K562 (cell line): ENCODE results near the gene LHPP. TPM values are rescaled to one million over a fixed set of nuclear protein-coding genes. Genes with fewer than 3 reads are reported as not detected.

Source experiments
- ATAC-seq: fragments of 200-7000 bp; cut with Tn5 transposase; 3 replicates; pipeline ENCODE4 v1.9.1; 2020; ENCODE audit warnings: moderate library complexity
- BruUV-seq: library from RNA; stranded (reverse); fragments of 400-500 nt; replicated peaks from 2 replicates; lab custom pipeline; 2021; lab: Mats Ljungman, UMichigan
- CTCF ChIA-PET: fragments of 300-600 bp; formaldehyde crosslinking; extraction: SDS; loops from one replicate; lab custom pipeline; 2021; ENCODE audit warnings: low intra/inter-chr PET ratio; lab: Yijun Ruan, JAX
- POLR2A ChIA-PET: fragments of 300-600, 350-650 bp; sonication (Branson Sonifier 250); formaldehyde crosslinking; extraction: SDS; loops from one replicate; lab custom pipeline; 2021; ENCODE audit warnings: antibody characterized with exemption, inconsistent platforms; lab: Yijun Ruan, JAX
- DNase-seq, 4 experiments: peaks; one replicate each; pipeline versions ENCODE4 v3.0.0 to v3.0.0-alpha.2; 2011 to 2018; ENCODE audit warnings: low spot score in 3 of 4, mixed read lengths in 3 of 4; ENCODE audit errors: extremely low read depth in 1 of 4
- FAIRE-seq: peaks from 2 replicates; lab custom pipeline; 2011; peaks lifted over from hg19 to GRCh38; lab: Jason Lieb, UNC
- H2AFZ ChIP-seq: 2 replicates; pipeline ENCODE4 v1.6.0; 2011; ENCODE audit warnings: low read depth, low read length, control low read depth, inconsistent platforms
- H3K27ac ChIP-seq: fragments of 200-600 bp; 3 replicates; pipeline ENCODE4 v1.8.0; 2011; ENCODE audit warnings: low read depth, mild to moderate bottlenecking, control low read depth, inconsistent platforms, low read length, moderate library complexity, mixed read lengths; ENCODE audit errors: extremely low read depth
- H3K27me3 ChIP-seq, 2 experiments: fragments of 300-600 bp in 1 of 2; 2 replicates in 1 of 2; 3 replicates in 1 of 2; pipeline versions ENCODE4 v1.6.0 to v1.8.0; 2011; ENCODE audit warnings: inconsistent platforms in 2 of 2, low read length in 2 of 2, mild to moderate bottlenecking in 1 of 2, mixed read lengths in 1 of 2, moderate library complexity in 1 of 2; ENCODE audit not compliant: control insufficient read depth in 2 of 2, insufficient read depth in 2 of 2
- H3K36me3 ChIP-seq: fragments of 300-600 bp; 3 replicates; pipeline ENCODE4 v1.8.0; 2011; ENCODE audit warnings: mild to moderate bottlenecking, low read length, inconsistent platforms; ENCODE audit not compliant: control insufficient read depth, insufficient read depth
- H3K4me1 ChIP-seq, 2 experiments: fragments of 200-600 bp in 1 of 2; replicated peaks in 1 of 2; 2 replicates in 1 of 2; 3 replicates in 1 of 2; pipeline versions ENCODE4 v1.5.1 to v1.8.0; 2011; ENCODE audit warnings: inconsistent platforms in 2 of 2, low read length in 2 of 2, mild to moderate bottlenecking in 1 of 2, mixed read lengths in 1 of 2, moderate library complexity in 1 of 2; ENCODE audit not compliant: control insufficient read depth in 2 of 2, insufficient read depth in 2 of 2
- H3K4me2 ChIP-seq: 2 replicates; pipeline ENCODE4 v1.6.1; 2011; ENCODE audit warnings: low read length, control low read depth, inconsistent platforms, mixed read lengths; ENCODE audit not compliant: insufficient read depth
- H3K4me3 ChIP-seq: fragments of 200-600 bp; sonication (generic), shearing (Covaris generic); 2 replicates; pipeline ENCODE4 v1.5.1; 2016; ENCODE audit warnings: control low read depth, inconsistent platforms
- H3K79me2 ChIP-seq: fragments of 200-600 bp; 3 replicates; pipeline ENCODE4 v1.8.0; 2011; ENCODE audit warnings: low read length, inconsistent platforms; ENCODE audit not compliant: control insufficient read depth, insufficient read depth
- H3K9ac ChIP-seq, 2 experiments: 2 replicates each; pipeline versions ENCODE4 v1.6.0 to v1.6.1; 2011; ENCODE audit warnings: low read depth in 2 of 2, low read length in 2 of 2, control low read depth in 1 of 2, inconsistent platforms in 1 of 2, mild to moderate bottlenecking in 1 of 2, mixed read lengths in 1 of 2; ENCODE audit not compliant: insufficient read depth in 1 of 2
- H3K9me1 ChIP-seq: one replicate; pipeline ENCODE4 v1.6.0; 2011; ENCODE audit warnings: inconsistent platforms, mild to moderate bottlenecking, low read length, moderate library complexity; ENCODE audit not compliant: control insufficient read depth, insufficient read depth
- H3K9me3 ChIP-seq: replicated peaks from 2 replicates; pipeline ENCODE4 v1.5.1; 2011; ENCODE audit warnings: low read depth, low read length, inconsistent platforms; ENCODE audit not compliant: control insufficient read depth, insufficient read depth
- H4K20me1 ChIP-seq: replicated peaks from 2 replicates; pipeline ENCODE4 v1.6.1; 2011; ENCODE audit warnings: low read length, inconsistent platforms, mixed read lengths; ENCODE audit not compliant: control insufficient read depth, insufficient read depth
- CEBPB ChIP-seq: fragments of 450-650 bp; IDR thresholded peaks from 2 replicates; pipeline ENCODE4 v1.6.1; 2016; ENCODE audit warnings: missing genetic modification characterization, missing compliant biosample characterization
- CLOCK ChIP-seq: fragments of 250-450 bp; sonication (Bioruptor Pico); IDR thresholded peaks from 2 replicates; pipeline ENCODE4 v1.4.0; 2020; ENCODE audit warnings: mild to moderate bottlenecking, moderate library complexity, borderline replicate concordance
- EWSR1 ChIP-seq: fragments of 450-650 bp; IDR thresholded peaks from 2 replicates; pipeline ENCODE4 v1.6.1; 2018; ENCODE audit warnings: borderline replicate concordance, mild to moderate bottlenecking, low read depth, moderate library complexity; ENCODE audit not compliant: partially characterized antibody
- HNRNPL ChIP-seq: fragments of 200-400 bp; formaldehyde crosslinking; IDR thresholded peaks from 2 replicates; pipeline ENCODE4 v1.6.1; 2017; ENCODE audit warnings: low read depth, mild to moderate bottlenecking, low read length
- IRF9 ChIP-seq: fragments of 450-650 bp; IDR thresholded peaks from 2 replicates; pipeline ENCODE4 v1.6.1; 2016; ENCODE audit warnings: missing biosample characterization, missing genetic modification characterization
- LEF1 ChIP-seq: fragments of 450-650 bp; IDR thresholded peaks from 2 replicates; pipeline ENCODE4 v1.6.1; 2016; ENCODE audit warnings: mild to moderate bottlenecking
- NONO ChIP-seq, 2 experiments: fragments of 200-400 bp in 1 of 2; fragments of 450-650 bp in 1 of 2; formaldehyde crosslinking in 1 of 2; IDR thresholded peaks; 2 replicates each; pipeline ENCODE4 v1.6.1; 2017; ENCODE audit warnings: low read depth in 2 of 2, mild to moderate bottlenecking in 2 of 2, moderate library complexity in 2 of 2, low read length in 1 of 2
- TSC22D4 ChIP-seq: fragments of 450-650 bp; IDR thresholded peaks from 2 replicates; pipeline ENCODE4 v1.6.1; 2016; ENCODE audit warnings: missing genetic modification characterization, missing biosample characterization, control low read depth
- ZNF12 ChIP-seq: sonication (generic); formaldehyde crosslinking; IDR thresholded peaks from 2 replicates; pipeline ENCODE4 v1.4.0; 2020; ENCODE audit warnings: mild to moderate bottlenecking, missing genetic modification reagents
- ZNF212 ChIP-seq: fragments of 450-650 bp; formaldehyde crosslinking; IDR thresholded peaks from 2 replicates; pipeline ENCODE4 v1.4.0; 2020; ENCODE audit warnings: mild to moderate bottlenecking
- ZNF280A ChIP-seq: fragments of 450-650 bp; IDR thresholded peaks from 2 replicates; pipeline ENCODE4 v1.6.1; 2018; ENCODE audit warnings: mild to moderate bottlenecking, low read depth; ENCODE audit not compliant: partially characterized antibody
- ZNF436 ChIP-seq: fragments of 250-450, 450-650 bp; sonication (Bioruptor Pico); formaldehyde crosslinking; IDR thresholded peaks from 2 replicates; pipeline ENCODE4 v1.7.0; 2020; ENCODE audit warnings: mild to moderate bottlenecking
- ZNF589 ChIP-seq: fragments of 200-800 bp; sonication (Bioruptor generic); IDR thresholded peaks from 2 replicates; pipeline ENCODE4 v1.6.1; 2016; ENCODE audit warnings: low read depth, missing genetic modification characterization, missing compliant biosample characterization
- ZNF75A ChIP-seq: fragments of 450-650 bp; formaldehyde crosslinking; IDR thresholded peaks from 2 replicates; pipeline ENCODE4 v1.4.0; 2020; ENCODE audit warnings: mild to moderate bottlenecking
- WGBS: fragments of 100-300 bp; shearing (Covaris generic); methylation state at CpG from one replicate; pipeline ENCODE4 v1.1.6; 2016; ENCODE audit warnings: low coverage, mixed read lengths; ENCODE audit not compliant: insufficient coverage; ENCODE audit errors: missing lambda C conversion rate; 5-methylcytosine and 5-hydroxymethylcytosine counted together
- in situ Hi-C: fragments of 300-500 bp; cut with MboI; formaldehyde crosslinking; loops from 4 replicates; pipeline ENCODE4 v1.15.0; 2018; ENCODE audit warnings: inconsistent platforms, mixed read lengths
- intact Hi-C: fragments of 100-400 bp; cut with micrococcal nuclease; formaldehyde crosslinking; loops from 2 replicates; pipeline ENCODE4 v1.14.2; 2022
- polyA plus RNA-seq, 8 experiments: library from polyadenylated mRNA; depleted of rRNA in 4 of 8; stranded (reverse) in 5 of 8; unstranded in 3 of 8; fragments of >200 nt; fragmentation: Nextera tagmentation in 2 of 8; fragmentation: Illumina TruSeq in 1 of 8; extraction: Ambion mirVana in 2 of 8; extraction: Trizol in 1 of 8; gene quantifications; 2 replicates each; pipeline versions ENCODE4 v1.2.1 to v1.2.3, GENCODE V29; 2011 to 2014; ENCODE audit warnings: inconsistent platforms in 1 of 8, missing spikeins in 1 of 8
- total RNA-seq, 7 experiments: library from RNA; depleted of rRNA in 6 of 7; stranded (reverse); fragments of >200 nt in 6 of 7; fragmentation: Illumina TruSeq in 2 of 7; extraction: Trizol in 2 of 7; gene quantifications; 2 replicates each; pipeline versions ENCODE4 v1.2.1 to v1.2.3, GENCODE V29; 2011 to 2021; ENCODE audit warnings: low replicate concordance in 1 of 7

The LHPP gene
- total and polyA plus RNA-seq, 9 of the 15 experiments (the other 6 are each of a cell fraction or from before 2014, with no cell fraction given), result 0.34 to 7.4 (median 3.0) TPM

- H3K4me1 ChIP-seq, result peaks cover 0 to 9% of the 10 kb centered on the region in 2 experiments; a peak in 2 of 5 replicates
- no peak overlapping the region for H3K4me3 ChIP-seq
- H3K79me2 ChIP-seq, result no peaks in the 10 kb centered on the region
- H3K9ac ChIP-seq, result no peak overlapping the region
- in situ Hi-C loops (loop anchor here (25.0 kb wide), 1 partner anchor 499 kb away; no protein-coding TSS in a partner anchor), intact Hi-C loops (no loop called here)
- H4K20me1 ChIP-seq, result no peaks in the 10 kb centered on the region; the same call in 1 of the 2 replicates
- ChIA-PET CTCF (no interaction called here), POLR2A (interaction anchor here (0.6 kb wide), 1 partner anchor 12 kb away, joined by 3 read pairs; no protein-coding TSS in a partner anchor)
- H2AFZ ChIP-seq, result no peak overlapping the region
- no peaks in the 10 kb centered on the region for H3K9me3 ChIP-seq
- no TSS peak for BruUV-seq
- no peak for DNase-seq
- no peak for ATAC-seq
- H3K27ac ChIP-seq, result no peak overlapping the region
- WGBS, result 57% methylated on average over 11 of the region's 16 CpGs
- no peak overlapping the region for H3K4me2 ChIP-seq
- H3K9me1 ChIP-seq, result no peaks in the 10 kb centered on the region
- TF ChIP-seq ZNF280A, result no peak
- no peak for TF ChIP-seq NONO (IDR thresholded peaks at IDR 0.05; ENCODE audit: low read depth in 2 of 2, low read length in 1 of 2)
- TF ChIP-seq EWSR1, result no peak
- no peak for TF ChIP-seq TSC22D4 (tag)
- TF ChIP-seq CEBPB, result no peak
- no peak for TF ChIP-seq ZNF589
- no peak for TF ChIP-seq CLOCK (CRISPR knock-in tag)
- no peak for TF ChIP-seq ZNF75A (CRISPR knock-in tag)
- no peak for TF ChIP-seq ZNF212
- TF ChIP-seq IRF9 (tag), result no peak
- no peak for TF ChIP-seq ZNF436 (CRISPR knock-in tag)
- TF ChIP-seq LEF1, result no peak
- no peak for TF ChIP-seq HNRNPL
- no peak for TF ChIP-seq ZNF12 (CRISPR knock-in tag)
- no peak for FAIRE-seq
- no peaks in the 10 kb centered on the region for H3K36me3 ChIP-seq
- peaks cover 0 to 10% of the 10 kb centered on the region in 2 experiments; a peak in 1 of 5 replicates for H3K27me3 ChIP-seq
These were observed 49.8 kb downstream of the LHPP start for GRCh38 chr10:124511205-124512039.
